ENCODE measurements around the gene SFN.

SFN gene

GRCh38 chr1:26910343-26911160, 47.6 kb downstream of the SFN start:
- DNase-seq (ENCODE audit: low read depth in 4 of 4, low spot score in 1 of 4), result no peak

- no peak for DNase-seq (ENCODE audit: low read depth in 4 of 4, low spot score in 1 of 4)
Observed at GRCh38 chr1:26911399-26912146, 48.6 kb downstream of the SFN start.

- DNase-seq (ENCODE audit: low read depth in 4 of 4, low spot score in 1 of 4), result no peak
Observed at GRCh38 chr1:26912147-26912490, 49.2 kb downstream of the SFN start.

DNA sequence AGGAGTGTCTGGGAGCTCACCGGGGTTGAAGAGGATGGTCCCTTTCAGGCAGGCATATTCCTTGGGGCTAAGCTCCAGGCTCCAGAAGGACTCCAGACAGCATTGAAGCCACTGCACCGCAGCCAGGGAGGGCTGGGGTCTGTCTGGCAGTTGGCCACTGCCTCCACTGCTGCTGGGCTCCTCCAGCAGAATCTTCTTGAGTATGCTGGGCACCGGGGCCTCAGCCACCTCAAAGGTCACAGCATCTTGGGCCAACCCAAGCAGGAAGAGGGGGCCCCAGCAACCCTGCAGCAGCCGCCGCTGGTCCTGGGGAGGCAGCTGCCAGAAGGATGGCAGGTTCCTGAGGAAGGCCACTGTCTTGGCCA, 50.4 kb downstream of the SFN start:
- DNase-seq (ENCODE audit: low read depth in 4 of 4, low spot score in 1 of 4), result no peak
